Tibial nerve (tissue), 4 donors: ENCODE data around the gene LRRTM4.

Experiments used
- CTCF ChIP-seq, 5 experiments: fragments of 200-600 bp in 3 of 5; fragments of 450-650 bp in 2 of 5; sonication (generic) in 3 of 5; IDR thresholded peaks; one replicate each; pipeline ENCODE4 v1.5.1; 2016 to 2019; ENCODE audit warnings: antibody characterized with exemption in 5 of 5, mild to moderate bottlenecking in 3 of 5, moderate library complexity in 2 of 5
- EP300 ChIP-seq, 2 donors: sonication (generic); formaldehyde crosslinking; IDR thresholded peaks; one replicate each; pipeline ENCODE4 v1.6.1; 2017; ENCODE audit warnings: antibody characterized with exemption in 2 of 2, mild to moderate bottlenecking in 1 of 2
- POLR2A ChIP-seq, 2 donors: fragments of 450-650 bp; IDR thresholded peaks; one replicate each; pipeline ENCODE4 v1.6.1; 2017; ENCODE audit warnings: antibody characterized with exemption in 2 of 2, mild to moderate bottlenecking in 2 of 2, moderate library complexity in 2 of 2

DNA sequence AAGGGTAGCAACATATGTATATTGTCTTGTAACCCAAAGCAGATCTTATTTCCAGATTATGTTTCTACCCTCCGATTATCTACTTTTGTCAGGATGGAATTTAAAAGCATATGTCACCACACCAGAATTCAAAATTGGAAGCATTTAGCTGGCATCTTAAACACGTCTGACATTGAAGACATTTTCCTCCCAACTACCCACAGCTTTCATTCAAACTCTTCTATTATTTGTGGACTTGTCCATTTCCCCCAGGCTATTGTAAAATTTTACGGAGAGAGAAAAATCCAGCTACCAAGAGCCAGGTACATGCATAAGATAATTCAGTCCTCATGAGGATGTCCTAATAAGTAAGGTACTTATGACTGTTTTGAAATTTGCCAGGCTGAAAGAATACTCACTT is 659.3 kb downstream of the LRRTM4 start:
- TF ChIP-seq CTCF (IDR thresholded peaks at IDR 0.05) (no peak), EP300 (IDR thresholded peaks at IDR 0.05) (no peak), POLR2A (IDR thresholded peaks at IDR 0.05) (no peak)
